Vagina (tissue), 2 donors: ENCODE results near the gene ACSL6.

Experiments
- POLR2A ChIP-seq, 2 donors: fragments of 450-650 bp; IDR thresholded peaks; one replicate each; pipeline ENCODE4 v1.6.1; 2017; ENCODE audit warnings: antibody characterized with exemption in 2 of 2, mild to moderate bottlenecking in 2 of 2, moderate library complexity in 2 of 2
- POLR2AphosphoS5 ChIP-seq, 2 donors: sonication (generic); formaldehyde crosslinking; IDR thresholded peaks; one replicate each; pipeline ENCODE4 v1.9.0; 2017; ENCODE audit warnings: antibody characterized with exemption in 2 of 2, mild to moderate bottlenecking in 2 of 2, low read depth in 1 of 2; ENCODE audit not compliant: insufficient read depth in 1 of 2
- TF ChIP-seq, protein P1 (sequence below), 3 experiments: fragments of 450-650 bp in 2 of 3; fragments of 200-600 bp in 1 of 3; sonication (generic) in 1 of 3; IDR thresholded peaks; one replicate each; pipeline ENCODE4 v1.5.1; 2017 to 2019; ENCODE audit warnings: antibody characterized with exemption in 3 of 3, mild to moderate bottlenecking in 2 of 3, moderate library complexity in 2 of 3

DNA sequence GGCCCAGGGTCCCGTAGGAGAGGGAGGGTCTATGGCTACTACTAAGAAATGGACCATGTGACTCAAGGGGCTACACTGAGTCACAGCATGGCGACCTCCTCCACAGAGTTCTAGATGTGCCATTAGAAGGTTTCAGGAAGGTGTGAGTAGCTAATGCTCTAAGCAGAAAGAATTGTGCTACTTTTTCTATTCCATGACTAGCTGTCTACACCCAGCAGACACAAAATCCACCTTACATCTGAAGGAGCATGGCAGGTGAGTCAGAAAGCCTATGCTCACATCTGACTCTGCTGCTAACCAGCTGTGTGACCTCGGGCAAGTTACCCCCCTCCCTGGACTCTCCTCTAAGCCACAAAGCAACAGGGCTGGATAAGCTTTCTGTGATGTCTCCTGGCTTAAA, 51.6 kb downstream of the ACSL6 start:
- TF ChIP-seq, protein P1, sequence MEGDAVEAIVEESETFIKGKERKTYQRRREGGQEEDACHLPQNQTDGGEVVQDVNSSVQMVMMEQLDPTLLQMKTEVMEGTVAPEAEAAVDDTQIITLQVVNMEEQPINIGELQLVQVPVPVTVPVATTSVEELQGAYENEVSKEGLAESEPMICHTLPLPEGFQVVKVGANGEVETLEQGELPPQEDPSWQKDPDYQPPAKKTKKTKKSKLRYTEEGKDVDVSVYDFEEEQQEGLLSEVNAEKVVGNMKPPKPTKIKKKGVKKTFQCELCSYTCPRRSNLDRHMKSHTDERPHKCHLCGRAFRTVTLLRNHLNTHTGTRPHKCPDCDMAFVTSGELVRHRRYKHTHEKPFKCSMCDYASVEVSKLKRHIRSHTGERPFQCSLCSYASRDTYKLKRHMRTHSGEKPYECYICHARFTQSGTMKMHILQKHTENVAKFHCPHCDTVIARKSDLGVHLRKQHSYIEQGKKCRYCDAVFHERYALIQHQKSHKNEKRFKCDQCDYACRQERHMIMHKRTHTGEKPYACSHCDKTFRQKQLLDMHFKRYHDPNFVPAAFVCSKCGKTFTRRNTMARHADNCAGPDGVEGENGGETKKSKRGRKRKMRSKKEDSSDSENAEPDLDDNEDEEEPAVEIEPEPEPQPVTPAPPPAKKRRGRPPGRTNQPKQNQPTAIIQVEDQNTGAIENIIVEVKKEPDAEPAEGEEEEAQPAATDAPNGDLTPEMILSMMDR (IDR thresholded peaks at IDR 0.05): no peak
- TF ChIP-seq POLR2A (IDR thresholded peaks at IDR 0.05) (no peak), POLR2AphosphoS5 (IDR thresholded peaks at IDR 0.05; ENCODE audit: insufficient read depth in 1 of 2, low read depth in 1 of 2) (no peak)
